Measurements from ENCODE around the gene PLEKHD1. TPM values are rescaled to one million over a fixed set of nuclear protein-coding genes. Genes with fewer than 3 reads are reported as not detected.
A peak's percentile ranks its signal among the peaks of the same experiment; 100 is the strongest.

The PLEKHD1 gene
- total RNA-seq, 1 donor from 2014 or later, result not detected

GRCh38 chr14:69532561-69533340 lies 48.2 kb downstream of the PLEKHD1 start:
- H3K4me3 Mint-ChIP-seq, result no peak overlapping the region
- no peaks in the 10 kb centered on the region for H3K4me1 Mint-ChIP-seq (ENCODE audit: low read depth)
- DNase-seq (ENCODE audit: low spot score), result no peak
- peaks cover 24% of the 10 kb centered on the region for H3K27me3 Mint-ChIP-seq (ENCODE audit: insufficient read depth)
- intact Hi-C loops (cut with micrococcal nuclease), result no loop called here
- H3K9me3 Mint-ChIP-seq, result no peaks in the 10 kb centered on the region
- no peaks in the 10 kb centered on the region for H3K36me3 Mint-ChIP-seq (ENCODE audit: low read depth)
- no peak overlapping the region for H3K27ac Mint-ChIP-seq

GRCh38 chr14:69535230-69535848 lies 50.8 kb downstream of the PLEKHD1 start:
- intact Hi-C loops (cut with micrococcal nuclease), result no loop called here
- DNase-seq (ENCODE audit: low spot score), result no peak
- Mint-ChIP-seq H3K27me3 (ENCODE audit: insufficient read depth) (peaks cover 24% of the 10 kb centered on the region), H3K27ac (no peak overlapping the region), H3K36me3 (ENCODE audit: low read depth) (no peaks in the 10 kb centered on the region), H3K4me1 (ENCODE audit: low read depth) (no peaks in the 10 kb centered on the region), H3K9me3 (no peaks in the 10 kb centered on the region), H3K4me3 (no peak overlapping the region)

- Mint-ChIP-seq H3K4me1 (ENCODE audit: low read depth) (no peaks in the 10 kb centered on the region), H3K4me3 (no peak overlapping the region), H3K36me3 (ENCODE audit: low read depth) (no peaks in the 10 kb centered on the region), H3K27me3 (ENCODE audit: insufficient read depth) (peaks cover 24% of the 10 kb centered on the region), H3K9me3 (no peaks in the 10 kb centered on the region), H3K27ac (no peak overlapping the region)
- intact Hi-C loops (cut with micrococcal nuclease), result no loop called here
- DNase-seq (ENCODE audit: low spot score), result no peak
These were observed 52.4 kb downstream of the PLEKHD1 start for GRCh38 chr14:69536971-69537370.

- peaks cover 21% of the 10 kb centered on the region for H3K27me3 Mint-ChIP-seq (ENCODE audit: insufficient read depth)
- H3K4me3 Mint-ChIP-seq, result no peak overlapping the region
- no peak for DNase-seq (ENCODE audit: low spot score)
- no peak overlapping the region for H3K27ac Mint-ChIP-seq
- H3K36me3 Mint-ChIP-seq (ENCODE audit: low read depth), result no peaks in the 10 kb centered on the region
- H3K9me3 Mint-ChIP-seq, result no peaks in the 10 kb centered on the region
- intact Hi-C loops (cut with micrococcal nuclease), result no loop called here
- H3K4me1 Mint-ChIP-seq (ENCODE audit: low read depth), result no peaks in the 10 kb centered on the region
These were observed 53.4 kb downstream of the PLEKHD1 start for GRCh38 chr14:69537900-69538299.

- Mint-ChIP-seq H3K27me3 (ENCODE audit: insufficient read depth) (peaks cover 17% of the 10 kb centered on the region), H3K27ac (no peak overlapping the region), H3K4me1 (ENCODE audit: low read depth) (peaks cover 8% of the 10 kb centered on the region), H3K4me3 (no peak overlapping the region), H3K9me3 (no peaks in the 10 kb centered on the region), H3K36me3 (ENCODE audit: low read depth) (no peaks in the 10 kb centered on the region)
- intact Hi-C loops (cut with micrococcal nuclease), result no loop called here
- DNase-seq (ENCODE audit: low spot score), result no peak
These were observed 54.2 kb downstream of the PLEKHD1 start for GRCh38 chr14:69538766-69539165.

GRCh38 chr14:69539631-69540410 lies 55.3 kb downstream of the PLEKHD1 start:
- intact Hi-C loops (cut with micrococcal nuclease), result no loop called here
- Mint-ChIP-seq H3K4me1 (ENCODE audit: low read depth) (peaks cover 17% of the 10 kb centered on the region), H3K9me3 (no peaks in the 10 kb centered on the region), H3K36me3 (ENCODE audit: low read depth) (no peaks in the 10 kb centered on the region), H3K4me3 (no peak overlapping the region), H3K27me3 (ENCODE audit: insufficient read depth) (peaks cover 18% of the 10 kb centered on the region), H3K27ac (no peak overlapping the region)
- DNase-seq (ENCODE audit: low spot score), result no peak

- H3K9me3 Mint-ChIP-seq, result no peaks in the 10 kb centered on the region
- no peak overlapping the region for H3K4me3 Mint-ChIP-seq
- H3K36me3 Mint-ChIP-seq (ENCODE audit: low read depth), result no peaks in the 10 kb centered on the region
- H3K27ac Mint-ChIP-seq, result no peak overlapping the region
- H3K27me3 Mint-ChIP-seq (ENCODE audit: insufficient read depth), result peaks cover 16% of the 10 kb centered on the region
- DNase-seq (ENCODE audit: low spot score), result no peak
- intact Hi-C loops (cut with micrococcal nuclease), result no loop called here
- peaks cover 17% of the 10 kb centered on the region for H3K4me1 Mint-ChIP-seq (ENCODE audit: low read depth)
These were observed 56.3 kb downstream of the PLEKHD1 start for GRCh38 chr14:69540654-69541335.

- Mint-ChIP-seq H3K4me1 (ENCODE audit: low read depth) (peaks cover 17% of the 10 kb centered on the region), H3K9me3 (no peaks in the 10 kb centered on the region), H3K4me3 (no peak overlapping the region), H3K27me3 (ENCODE audit: insufficient read depth) (peaks cover 18% of the 10 kb centered on the region), H3K36me3 (ENCODE audit: low read depth) (no peaks in the 10 kb centered on the region), H3K27ac (no peak overlapping the region)
- intact Hi-C loops (cut with micrococcal nuclease), result no loop called here
- no peak for DNase-seq (ENCODE audit: low spot score)
These were observed 57.8 kb downstream of the PLEKHD1 start for GRCh38 chr14:69542311-69542710.

- Mint-ChIP-seq H3K36me3 (ENCODE audit: low read depth) (no peaks in the 10 kb centered on the region), H3K4me3 (no peak overlapping the region), H3K27ac (no peak overlapping the region), H3K27me3 (ENCODE audit: insufficient read depth) (peaks cover 18% of the 10 kb centered on the region), H3K4me1 (ENCODE audit: low read depth) (peaks cover 17% of the 10 kb centered on the region), H3K9me3 (no peaks in the 10 kb centered on the region)
- intact Hi-C loops (cut with micrococcal nuclease), result no loop called here
- peak; percentile 47 for DNase-seq (ENCODE audit: low spot score)
These were observed 59.0 kb downstream of the PLEKHD1 start for GRCh38 chr14:69543341-69544115.

- peaks cover 24% of the 10 kb centered on the region for H3K27me3 Mint-ChIP-seq (ENCODE audit: insufficient read depth)
- intact Hi-C loops (cut with micrococcal nuclease), result no loop called here
- no peak overlapping the region for H3K27ac Mint-ChIP-seq
- peak; percentile 11 for DNase-seq (ENCODE audit: low spot score)
- H3K4me1 Mint-ChIP-seq (ENCODE audit: low read depth), result peaks cover 17% of the 10 kb centered on the region
- H3K4me3 Mint-ChIP-seq, result no peak overlapping the region
- H3K36me3 Mint-ChIP-seq (ENCODE audit: low read depth), result no peaks in the 10 kb centered on the region
- H3K9me3 Mint-ChIP-seq, result no peaks in the 10 kb centered on the region
These were observed 63.3 kb downstream of the PLEKHD1 start for GRCh38 chr14:69547701-69548348.

GRCh38 chr14:69548566-69548965 lies 64.0 kb downstream of the PLEKHD1 start:
- peaks cover 11% of the 10 kb centered on the region for H3K4me1 Mint-ChIP-seq (ENCODE audit: low read depth)
- H3K27me3 Mint-ChIP-seq (ENCODE audit: insufficient read depth), result peaks cover 24% of the 10 kb centered on the region
- H3K36me3 Mint-ChIP-seq (ENCODE audit: low read depth), result no peaks in the 10 kb centered on the region
- no peak overlapping the region for H3K4me3 Mint-ChIP-seq
- no peaks in the 10 kb centered on the region for H3K9me3 Mint-ChIP-seq
- intact Hi-C loops (cut with micrococcal nuclease), result no loop called here
- DNase-seq (ENCODE audit: low spot score), result no peak
- H3K27ac Mint-ChIP-seq, result no peak overlapping the region

- Mint-ChIP-seq H3K4me1 (ENCODE audit: low read depth) (no peaks in the 10 kb centered on the region), H3K4me3 (no peak overlapping the region), H3K27ac (no peak overlapping the region), H3K9me3 (no peaks in the 10 kb centered on the region), H3K36me3 (ENCODE audit: low read depth) (no peaks in the 10 kb centered on the region), H3K27me3 (ENCODE audit: insufficient read depth) (peaks cover 18% of the 10 kb centered on the region)
- intact Hi-C loops (cut with micrococcal nuclease), result no loop called here
- DNase-seq (ENCODE audit: low spot score), result no peak
These were observed 67.0 kb downstream of the PLEKHD1 start for GRCh38 chr14:69551511-69551910.
